NT2/D1 (cell line): ENCODE measurements around the gene TTLL5.

ENCODE experiments used
- SUZ12 ChIP-seq: IDR thresholded peaks from 2 replicates; pipeline ENCODE4 v1.6.1; 2011; ENCODE audit not compliant: insufficient read length, insufficient read depth; ENCODE audit errors: extremely low read depth
- YY1 ChIP-seq: IDR thresholded peaks from 2 replicates; pipeline ENCODE4 v1.6.1; 2011; ENCODE audit not compliant: insufficient read length, insufficient read depth
- ZNF274 ChIP-seq: IDR thresholded peaks from 2 replicates; pipeline ENCODE4 v1.6.1; 2011; ENCODE audit warnings: mild to moderate bottlenecking, low read depth, low read length

DNA sequence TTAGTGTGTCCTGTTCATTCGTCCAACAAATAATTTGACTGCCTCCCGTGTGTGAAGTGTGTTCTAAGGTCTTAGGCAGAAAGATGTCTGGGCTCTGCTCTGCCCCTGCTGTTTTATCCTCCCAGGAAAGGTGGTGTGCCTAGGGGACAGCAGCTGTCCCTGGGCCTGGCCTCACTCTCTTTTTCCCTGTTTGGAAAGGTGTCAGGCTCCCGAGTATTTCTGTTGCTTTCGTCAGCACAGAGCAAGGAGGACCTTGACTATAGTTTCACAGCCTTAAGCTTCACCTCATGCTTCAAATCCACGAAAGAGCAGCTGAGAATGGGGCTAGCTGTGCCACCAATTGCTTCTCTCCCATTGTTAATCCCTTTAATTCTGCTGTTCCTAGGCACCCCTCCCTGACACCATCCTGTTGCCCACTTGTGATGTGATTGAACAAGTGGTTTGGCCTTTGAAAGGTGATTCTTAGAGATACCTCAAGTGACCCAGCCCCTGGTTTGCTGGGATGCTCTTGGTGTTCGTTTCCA, 266.6 kb downstream of the TTLL5 start:
- TF ChIP-seq SUZ12: no peak
- TF ChIP-seq YY1: no peak
- TF ChIP-seq ZNF274: no peak
